H9 (cell line): ENCODE results near the gene SMC4. TPM values are rescaled to one million over a fixed set of nuclear protein-coding genes. Genes with fewer than 3 reads are reported as not detected.

Experiments
- DNase-seq: peaks from one replicate; pipeline ENCODE4 v3.0.0-alpha.2; 2017
- H2AFZ ChIP-seq: one replicate; pipeline ENCODE4 v1.6.1; 2013; ENCODE audit warnings: mild to moderate bottlenecking, low read length, control low read depth, moderate library complexity
- H2AK5ac ChIP-seq: 2 replicates; pipeline ENCODE4 v1.6.1; 2013; ENCODE audit warnings: low read length, control low read depth, mixed read lengths; ENCODE audit not compliant: insufficient read length
- H2BK120ac ChIP-seq: one replicate; pipeline ENCODE4 v1.6.1; 2013; ENCODE audit warnings: low read depth, mild to moderate bottlenecking, low read length, control low read depth, inconsistent platforms; ENCODE audit not compliant: poor library complexity, severe bottlenecking
- H2BK12ac ChIP-seq: 2 replicates; pipeline ENCODE4 v1.6.1; 2013; ENCODE audit warnings: low read length, control low read depth, mixed read lengths, low read depth; ENCODE audit not compliant: insufficient read length
- H2BK15ac ChIP-seq: 2 replicates; pipeline ENCODE4 v1.6.1; 2013; ENCODE audit warnings: low read depth, low read length, control low read depth
- H2BK20ac ChIP-seq: one replicate; pipeline ENCODE4 v1.6.1; 2013; ENCODE audit warnings: low read depth, mild to moderate bottlenecking, low read length, control low read depth, inconsistent platforms; ENCODE audit not compliant: poor library complexity, severe bottlenecking
- H2BK5ac ChIP-seq: 2 replicates; pipeline ENCODE4 v1.6.1; 2013; ENCODE audit warnings: low read length, control low read depth, mixed read lengths; ENCODE audit not compliant: insufficient read length
- H3K14ac ChIP-seq: 2 replicates; pipeline ENCODE4 v1.6.1; 2013; ENCODE audit warnings: low read length, control low read depth; ENCODE audit not compliant: insufficient read depth
- H3K18ac ChIP-seq: 2 replicates; pipeline ENCODE4 v1.6.1; 2013; ENCODE audit warnings: low read depth, mild to moderate bottlenecking, mixed read lengths, low read length, control low read depth; ENCODE audit not compliant: insufficient read length
- H3K23ac ChIP-seq: 2 replicates; pipeline ENCODE4 v1.6.1; 2013; ENCODE audit warnings: low read length, control low read depth, mixed read lengths, low read depth; ENCODE audit not compliant: insufficient read length
- H3K23me2 ChIP-seq: 2 replicates; pipeline ENCODE4 v1.6.1; 2013; ENCODE audit warnings: low read depth, mild to moderate bottlenecking, mixed read lengths, low read length, control low read depth; ENCODE audit not compliant: insufficient read length, poor library complexity, severe bottlenecking
- H3K27ac ChIP-seq: 2 replicates; pipeline ENCODE4 v1.5.1; 2013; ENCODE audit warnings: low read length, control low read depth, mixed read lengths, low read depth; ENCODE audit not compliant: insufficient read length
- H3K27me3 ChIP-seq: 2 replicates; pipeline ENCODE4 v1.6.1; 2013; ENCODE audit warnings: low read length, control low read depth, inconsistent platforms; ENCODE audit not compliant: insufficient read depth
- H3K4ac ChIP-seq: 2 replicates; pipeline ENCODE4 v1.6.1; 2013; ENCODE audit warnings: low read depth, mild to moderate bottlenecking, control low read depth, inconsistent platforms, low read length, moderate library complexity
- H3K4me1 ChIP-seq: 2 replicates; pipeline ENCODE4 v1.6.1; 2013; ENCODE audit warnings: low read length, control low read depth, inconsistent platforms; ENCODE audit not compliant: insufficient read depth
- H3K4me2 ChIP-seq: 2 replicates; pipeline ENCODE4 v1.6.1; 2013; ENCODE audit warnings: low read length, control low read depth, mixed read lengths; ENCODE audit not compliant: insufficient read length, insufficient read depth
- H3K56ac ChIP-seq: 2 replicates; pipeline ENCODE4 v1.6.1; 2013; ENCODE audit warnings: low read depth, mild to moderate bottlenecking, mixed read lengths, low read length, control low read depth; ENCODE audit not compliant: insufficient read length
- H3K79me1 ChIP-seq: 2 replicates; pipeline ENCODE4 v1.6.1; 2013; ENCODE audit warnings: low read depth, mild to moderate bottlenecking, moderate library complexity, low read length, control low read depth, inconsistent platforms; ENCODE audit not compliant: insufficient read depth, poor library complexity, severe bottlenecking
- H3K79me2 ChIP-seq: 2 replicates; pipeline ENCODE4 v1.6.1; 2013; ENCODE audit warnings: low read length, control low read depth, inconsistent platforms; ENCODE audit not compliant: insufficient read depth
- H3K9ac ChIP-seq: 2 replicates; pipeline ENCODE4 v1.6.1; 2013; ENCODE audit warnings: low read length, control low read depth, mixed read lengths; ENCODE audit not compliant: insufficient read length; ENCODE audit errors: extremely low read depth
- H3K9me3 ChIP-seq: one replicate; pipeline ENCODE4 v1.6.1; 2013; ENCODE audit warnings: low read depth, low read length, inconsistent platforms; ENCODE audit not compliant: control insufficient read depth
- H3T11ph ChIP-seq: one replicate; pipeline ENCODE4 v1.6.1; 2013; ENCODE audit warnings: mild to moderate bottlenecking, low read length, control low read depth, inconsistent platforms
- H4K20me1 ChIP-seq: one replicate; pipeline ENCODE4 v1.6.1; 2013; ENCODE audit not compliant: control insufficient read depth, insufficient read length, insufficient read depth
- H4K5ac ChIP-seq: 2 replicates; pipeline ENCODE4 v1.6.1; 2013; ENCODE audit warnings: low read depth, mild to moderate bottlenecking, mixed read lengths, low read length, control low read depth; ENCODE audit not compliant: insufficient read length
- H4K8ac ChIP-seq: replicated peaks from 2 replicates; pipeline ENCODE4 v1.6.1; 2013; ENCODE audit warnings: low read length, control low read depth, mixed read lengths, low read depth; ENCODE audit not compliant: insufficient read length
- H4K91ac ChIP-seq: 2 replicates; pipeline ENCODE4 v1.6.1; 2013; ENCODE audit warnings: low read depth, mild to moderate bottlenecking, moderate library complexity, mixed read lengths, low read length, control low read depth; ENCODE audit not compliant: insufficient read length
- H3K27ac Mint-ChIP-seq, 3 experiments: 2 replicates in 2 of 3; 3 replicates in 1 of 3; pipeline ENCODE4 v1.8.0; 2020 to 2021; ENCODE audit warnings: mixed read lengths in 3 of 3, mild to moderate bottlenecking in 1 of 3, moderate library complexity in 1 of 3
- H3K27me3 Mint-ChIP-seq: 2 replicates; pipeline ENCODE4 v1.8.0; 2021; ENCODE audit warnings: low read depth, mild to moderate bottlenecking, moderate library complexity, mixed read lengths
- H3K36me3 Mint-ChIP-seq, 3 experiments: 2 replicates in 2 of 3; 3 replicates in 1 of 3; pipeline ENCODE4 v1.8.0; 2020 to 2021; ENCODE audit warnings: low read depth in 3 of 3, mixed read lengths in 3 of 3; ENCODE audit not compliant: insufficient read depth in 1 of 3
- H3K4me1 Mint-ChIP-seq, 2 experiments: 2 replicates each; pipeline ENCODE4 v1.8.0; 2020; ENCODE audit warnings: mixed read lengths in 2 of 2
- H3K4me3 Mint-ChIP-seq, 2 experiments: 2 replicates in 1 of 2; 3 replicates in 1 of 2; pipeline ENCODE4 v1.8.0; 2020 to 2021; ENCODE audit warnings: mild to moderate bottlenecking in 2 of 2, mixed read lengths in 2 of 2, moderate library complexity in 1 of 2
- H3K9me3 Mint-ChIP-seq, 2 experiments: 2 replicates in 1 of 2; 3 replicates in 1 of 2; pipeline ENCODE4 v1.8.0; 2020; ENCODE audit warnings: mild to moderate bottlenecking in 2 of 2, mixed read lengths in 2 of 2, moderate library complexity in 1 of 2
- WGBS: extraction: QIAGEN DNeasy Blood & Tissue Kit; methylation state at CpG from one replicate; pipeline ENCODE4 v1.1.7; 2013; ENCODE audit warnings: missing lambda C conversion rate, low lambda C conversion rate, mixed read lengths; ENCODE audit not compliant: insufficient read length; ENCODE audit errors: extremely low coverage; 5-methylcytosine and 5-hydroxymethylcytosine counted together
- total RNA-seq: library from RNA; stranded (reverse); gene quantifications from 2 replicates; pipeline ENCODE4 v1.2.1, GENCODE V29; 2021
- TF ChIP-seq, protein P1 (sequence below): fragments of 200-600 bp; sonication (generic); conservative IDR thresholded peaks from 3 replicates; pipeline ENCODE4 v1.8.0; 2021; ENCODE audit warnings: antibody characterized with exemption, mild to moderate bottlenecking

The SMC4 gene
- total RNA-seq, 1 experiment from 2014 or later = 130 TPM

DNA sequence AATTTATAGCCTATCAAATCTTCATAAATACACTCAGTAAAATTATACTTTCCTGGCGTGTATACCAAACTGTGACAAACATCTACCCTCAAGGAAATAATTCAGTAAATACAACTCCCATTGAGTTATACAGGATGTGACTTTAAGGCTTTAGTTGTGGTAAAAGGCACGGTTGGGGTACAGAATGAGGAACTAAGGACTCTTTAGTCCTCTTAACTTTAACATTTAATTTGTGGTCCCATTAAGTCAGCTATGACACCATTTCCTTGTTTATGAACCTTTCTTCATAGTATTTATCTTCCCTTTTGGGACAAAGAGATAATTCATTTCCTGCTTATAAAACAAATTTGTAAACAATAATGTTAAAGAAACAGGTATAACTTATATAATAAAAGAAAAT lies 30.6 kb upstream of the SMC4 start:
- H3T11ph ChIP-seq = no peak overlapping the region
- no peak for DNase-seq
- H2BK15ac ChIP-seq = no peak overlapping the region
- Mint-ChIP-seq H3K36me3 (peaks cover 7 to 9% (median 7%) of the 10 kb centered on the region in 3 experiments; a peak in 6 of 7 replicates), H3K9me3 (peaks cover 0 to 4% of the 10 kb centered on the region in 2 experiments; a peak in 1 of 5 replicates), H3K4me1 (peaks cover 2 to 3% of the 10 kb centered on the region in 2 experiments; a peak in 2 of 4 replicates), H3K27me3 (no peaks in the 10 kb centered on the region), H3K4me3 (no peak overlapping the region), H3K27ac (no peak overlapping the region)
- H3K23me2 ChIP-seq = no peaks in the 10 kb centered on the region
- H4K5ac ChIP-seq = no peak overlapping the region
- TF ChIP-seq, protein P1, sequence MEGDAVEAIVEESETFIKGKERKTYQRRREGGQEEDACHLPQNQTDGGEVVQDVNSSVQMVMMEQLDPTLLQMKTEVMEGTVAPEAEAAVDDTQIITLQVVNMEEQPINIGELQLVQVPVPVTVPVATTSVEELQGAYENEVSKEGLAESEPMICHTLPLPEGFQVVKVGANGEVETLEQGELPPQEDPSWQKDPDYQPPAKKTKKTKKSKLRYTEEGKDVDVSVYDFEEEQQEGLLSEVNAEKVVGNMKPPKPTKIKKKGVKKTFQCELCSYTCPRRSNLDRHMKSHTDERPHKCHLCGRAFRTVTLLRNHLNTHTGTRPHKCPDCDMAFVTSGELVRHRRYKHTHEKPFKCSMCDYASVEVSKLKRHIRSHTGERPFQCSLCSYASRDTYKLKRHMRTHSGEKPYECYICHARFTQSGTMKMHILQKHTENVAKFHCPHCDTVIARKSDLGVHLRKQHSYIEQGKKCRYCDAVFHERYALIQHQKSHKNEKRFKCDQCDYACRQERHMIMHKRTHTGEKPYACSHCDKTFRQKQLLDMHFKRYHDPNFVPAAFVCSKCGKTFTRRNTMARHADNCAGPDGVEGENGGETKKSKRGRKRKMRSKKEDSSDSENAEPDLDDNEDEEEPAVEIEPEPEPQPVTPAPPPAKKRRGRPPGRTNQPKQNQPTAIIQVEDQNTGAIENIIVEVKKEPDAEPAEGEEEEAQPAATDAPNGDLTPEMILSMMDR = no peak
- H3K56ac ChIP-seq = no peak overlapping the region
- H3K18ac ChIP-seq = no peak overlapping the region
- H2BK120ac ChIP-seq = no peak overlapping the region
- no peaks in the 10 kb centered on the region for H3K27me3 ChIP-seq
- H3K4ac ChIP-seq = no peak overlapping the region
- H3K9me3 ChIP-seq = no peaks in the 10 kb centered on the region
- H3K27ac ChIP-seq = no peak overlapping the region
- no peak overlapping the region for H2AFZ ChIP-seq
- H2BK5ac ChIP-seq = no peak overlapping the region
- no peak overlapping the region for H3K23ac ChIP-seq
- no peaks in the 10 kb centered on the region for H3K4me1 ChIP-seq
- H4K91ac ChIP-seq = no peak overlapping the region
- no peak overlapping the region for H3K14ac ChIP-seq
- H2BK20ac ChIP-seq = no peak overlapping the region
- no peak overlapping the region for H4K8ac ChIP-seq
- H3K9ac ChIP-seq = no peak overlapping the region
- H3K4me2 ChIP-seq = no peak overlapping the region
- H4K20me1 ChIP-seq = no peaks in the 10 kb centered on the region
- no peaks in the 10 kb centered on the region for H3K79me2 ChIP-seq
- no CpG with 5 or more reads among the region's 2 CpGs for WGBS
- H3K79me1 ChIP-seq = no peaks in the 10 kb centered on the region
- H2AK5ac ChIP-seq = no peak overlapping the region
- H2BK12ac ChIP-seq = no peak overlapping the region
